GM21723 (cell line): Measurements from ENCODE around the gene RAB9A.
"Not testable (repeated sequence)": the region's sequence is repeated elsewhere in the genome, so short reads cannot be mapped to it uniquely, and the experiment has no call there.

Source experiments
- ATAC-seq: cut with Tn5 transposase; IDR thresholded peaks from one replicate; pipeline ENCODE4 v1.9.1; 2021; ENCODE audit warnings: mild to moderate bottlenecking, moderate library complexity; ENCODE audit not compliant: unreplicated experiment

RAB9A gene

DNA sequence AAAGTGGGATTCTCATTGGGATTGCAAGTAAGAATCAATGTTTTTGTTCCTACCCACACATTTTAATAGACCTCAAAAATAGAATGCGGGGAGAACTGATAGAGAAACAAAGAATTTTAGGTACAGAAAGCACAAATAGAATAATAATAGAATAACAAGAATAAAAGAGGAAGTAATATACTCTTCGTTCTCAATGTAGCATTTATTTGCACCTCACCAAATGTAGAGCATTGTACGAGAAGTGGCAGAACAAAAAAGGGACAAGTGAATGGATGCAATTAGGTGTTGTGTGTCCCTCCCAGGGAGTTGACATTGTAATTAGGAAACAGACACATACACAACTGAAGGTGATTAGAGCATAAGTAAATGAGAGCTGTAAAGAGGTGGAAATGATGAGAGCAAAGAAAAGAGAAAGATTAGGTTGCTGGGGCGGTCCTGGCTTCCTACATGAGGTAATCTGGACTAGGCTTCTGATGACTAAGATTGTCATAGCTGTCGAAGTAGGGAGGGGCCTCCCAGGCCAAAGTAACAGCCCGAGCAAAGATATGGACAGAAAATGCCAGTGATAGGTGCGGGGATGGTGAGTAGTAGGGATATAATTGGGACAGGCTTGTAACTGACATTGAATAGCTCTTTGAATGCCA is 10.4 kb downstream of the RAB9A start:
- peak; percentile 65 for ATAC-seq

GRCh38 chrX:13700380-13700779 is 11.5 kb downstream of the RAB9A start:
- ATAC-seq = no peak

DNA sequence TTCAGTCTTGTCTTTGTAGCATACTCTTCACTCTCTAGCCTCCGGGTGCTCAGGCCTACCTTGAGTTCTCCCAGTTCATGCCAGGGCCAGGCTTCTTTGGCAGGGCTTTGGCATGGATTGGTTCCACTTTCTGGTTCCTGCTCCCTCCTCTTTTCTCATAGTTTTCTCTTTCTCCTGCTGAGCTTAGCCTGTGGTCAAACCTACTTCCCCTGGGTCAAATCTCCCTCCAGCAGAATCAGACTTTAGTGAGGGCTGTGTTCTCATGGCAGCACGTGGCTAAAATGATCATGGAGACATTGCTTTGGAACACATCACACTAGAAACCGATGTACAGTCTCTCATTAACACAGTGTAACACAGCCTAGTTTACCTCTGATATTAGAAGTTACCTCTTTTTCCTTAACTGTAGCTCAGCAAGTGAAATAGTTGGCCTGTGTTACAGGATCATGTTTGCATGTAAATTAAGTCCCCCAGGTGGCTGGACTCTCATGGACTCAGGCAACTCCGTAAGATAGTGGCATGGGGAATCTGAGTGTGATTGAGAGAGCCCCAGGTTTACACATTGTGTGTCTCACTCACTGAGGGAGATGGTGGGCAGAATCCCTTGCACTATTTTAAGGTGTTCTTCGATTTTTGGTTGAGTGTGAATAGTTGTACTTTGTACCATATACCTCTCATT is 13.3 kb downstream of the RAB9A start:
- no peak for ATAC-seq

DNA sequence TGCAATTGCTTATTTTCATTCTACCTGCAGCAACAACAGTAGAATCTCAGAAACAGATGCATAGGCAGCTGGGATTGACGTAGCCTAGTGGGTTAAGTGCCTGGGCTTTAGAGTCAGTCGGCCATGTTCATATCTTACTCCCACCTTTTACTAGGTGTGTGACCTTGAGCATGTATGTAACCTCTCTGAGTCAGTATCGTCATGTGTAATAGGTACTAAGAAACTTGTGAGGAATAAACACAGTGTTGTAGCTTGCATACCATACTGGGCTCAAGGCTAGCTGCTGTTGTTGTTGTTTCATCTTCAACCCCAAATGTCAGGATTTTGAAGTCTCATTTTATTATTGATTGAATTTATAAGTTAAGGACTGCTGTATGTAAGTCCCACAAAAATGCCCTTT is 14.2 kb downstream of the RAB9A start:
- no peak for ATAC-seq

GRCh38 chrX:13703589-13703988 is 14.7 kb downstream of the RAB9A start:
- ATAC-seq = no peak

DNA sequence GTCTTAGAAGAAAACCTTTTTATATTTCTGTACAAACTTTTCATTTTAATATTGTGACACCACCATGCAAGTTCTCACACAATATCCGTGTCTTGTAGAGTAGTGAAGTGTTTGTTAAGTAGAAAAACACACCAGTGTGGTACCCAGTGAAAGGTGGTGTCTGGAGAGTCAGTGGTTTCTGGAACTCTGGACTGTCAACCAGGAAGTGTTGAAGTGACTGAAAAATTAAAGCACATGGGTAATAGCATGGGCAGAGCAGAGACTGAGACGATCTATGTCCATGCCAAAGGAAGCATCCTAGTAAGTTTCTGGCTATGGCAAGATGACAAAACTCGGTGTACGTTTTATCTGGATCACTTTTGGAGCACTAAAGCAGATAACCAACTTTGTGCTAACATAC is 22.2 kb downstream of the RAB9A start:
- no peak for ATAC-seq

GRCh38 chrX:13716455-13716854 is 27.5 kb downstream of the RAB9A start:
- no peak for ATAC-seq

DNA sequence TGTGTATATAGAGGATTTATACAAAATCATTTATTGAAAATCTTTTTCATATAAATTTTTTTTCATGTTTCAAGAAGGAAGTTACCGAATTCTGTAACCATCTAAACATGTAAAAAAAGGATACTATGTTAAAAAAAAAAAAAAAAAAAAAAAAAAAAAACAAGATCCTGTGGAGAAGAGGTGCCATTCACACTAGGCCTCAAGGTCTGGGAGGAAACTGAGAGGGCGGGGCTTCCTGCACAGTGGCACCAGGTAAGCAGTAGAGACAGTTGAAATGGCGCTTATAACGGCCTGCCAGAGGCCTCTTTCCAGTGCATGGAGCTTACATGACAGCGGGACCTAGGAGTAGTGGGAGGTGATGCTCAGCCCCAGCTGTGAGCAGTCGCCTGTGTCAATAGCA is 28.0 kb downstream of the RAB9A start:
- ATAC-seq = no peak

- no peak for ATAC-seq
Measured at GRCh38 chrX:13717700-13718472, 29.0 kb downstream of the RAB9A start.

DNA sequence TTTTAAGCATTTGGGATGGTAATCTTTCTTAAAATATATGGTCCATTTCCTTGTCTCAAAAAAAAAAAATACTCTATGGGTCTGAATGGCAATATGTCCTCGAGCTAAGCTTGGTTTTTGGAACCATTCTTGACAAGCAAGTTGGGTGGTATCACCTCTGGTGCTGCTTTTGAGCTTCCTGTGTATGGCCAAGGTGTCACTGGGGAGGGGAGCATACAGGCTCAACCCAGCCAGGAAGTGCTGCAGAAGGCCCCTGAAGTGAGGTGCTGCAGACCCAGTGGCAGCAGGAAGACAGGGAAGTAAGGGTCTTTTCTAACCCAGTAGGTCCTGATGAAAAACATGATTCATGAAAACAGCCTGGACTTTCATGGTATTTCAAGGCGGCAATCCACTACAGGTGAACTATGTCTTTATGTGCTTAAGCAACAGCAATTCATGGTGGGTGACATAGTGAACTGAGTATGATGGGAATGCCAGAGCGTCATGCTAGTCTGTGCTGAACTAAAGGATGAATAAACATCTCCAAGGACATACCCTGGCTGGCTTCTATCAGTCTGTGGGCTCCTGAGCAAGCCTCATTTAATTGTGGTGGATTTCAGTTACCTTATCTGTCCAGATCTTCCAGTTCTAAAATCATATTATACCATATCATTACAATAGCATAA is 30.4 kb downstream of the RAB9A start:
- no peak for ATAC-seq

DNA sequence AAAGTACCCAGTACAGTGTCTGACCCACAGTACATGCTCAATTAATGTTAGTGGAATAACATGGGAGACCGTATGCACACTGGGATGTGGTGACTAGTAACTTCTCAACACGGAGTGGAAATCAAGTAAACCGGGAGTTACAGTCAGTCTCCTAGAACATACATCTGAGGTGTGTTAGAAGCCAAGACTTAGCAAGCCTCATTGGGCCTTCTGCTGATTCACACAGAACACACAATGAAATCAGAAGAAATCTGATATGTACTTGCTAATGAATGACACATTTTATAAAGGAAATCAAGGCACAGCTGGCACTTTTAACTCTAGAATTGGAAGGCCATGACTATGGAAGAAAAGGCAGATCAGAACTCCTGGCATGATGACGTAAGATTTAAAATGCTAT is 32.4 kb downstream of the RAB9A start:
- ATAC-seq = no peak

GRCh38 chrX:13721819-13722519 is 33.0 kb downstream of the RAB9A start:
- no peak for ATAC-seq

DNA sequence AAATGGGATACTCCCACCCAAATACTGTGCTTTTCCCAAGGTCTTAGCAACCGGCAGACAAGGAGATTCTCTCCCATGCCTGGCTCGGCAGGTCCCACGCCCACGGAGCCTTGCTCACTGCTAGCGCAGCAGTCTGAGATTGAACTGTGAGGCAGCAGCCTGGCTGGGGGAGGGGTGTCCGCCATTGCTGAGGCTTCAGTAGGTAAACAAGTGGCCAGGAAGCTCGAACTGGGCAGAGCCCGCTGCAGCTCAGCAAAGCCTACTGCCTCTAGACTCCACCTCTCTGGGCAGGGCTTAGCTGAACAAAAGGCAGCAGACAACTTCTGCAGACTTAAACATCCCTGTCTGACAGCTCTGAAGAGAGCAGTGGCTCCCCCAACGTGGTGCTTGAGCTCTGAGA is 36.0 kb downstream of the RAB9A start:
- not testable (repeated sequence) for ATAC-seq

GRCh38 chrX:13726583-13726982 is 37.7 kb downstream of the RAB9A start:
- not testable (repeated sequence) for ATAC-seq

- not testable (repeated sequence) for ATAC-seq
Measured at GRCh38 chrX:13730523-13730922, 41.6 kb downstream of the RAB9A start.

DNA sequence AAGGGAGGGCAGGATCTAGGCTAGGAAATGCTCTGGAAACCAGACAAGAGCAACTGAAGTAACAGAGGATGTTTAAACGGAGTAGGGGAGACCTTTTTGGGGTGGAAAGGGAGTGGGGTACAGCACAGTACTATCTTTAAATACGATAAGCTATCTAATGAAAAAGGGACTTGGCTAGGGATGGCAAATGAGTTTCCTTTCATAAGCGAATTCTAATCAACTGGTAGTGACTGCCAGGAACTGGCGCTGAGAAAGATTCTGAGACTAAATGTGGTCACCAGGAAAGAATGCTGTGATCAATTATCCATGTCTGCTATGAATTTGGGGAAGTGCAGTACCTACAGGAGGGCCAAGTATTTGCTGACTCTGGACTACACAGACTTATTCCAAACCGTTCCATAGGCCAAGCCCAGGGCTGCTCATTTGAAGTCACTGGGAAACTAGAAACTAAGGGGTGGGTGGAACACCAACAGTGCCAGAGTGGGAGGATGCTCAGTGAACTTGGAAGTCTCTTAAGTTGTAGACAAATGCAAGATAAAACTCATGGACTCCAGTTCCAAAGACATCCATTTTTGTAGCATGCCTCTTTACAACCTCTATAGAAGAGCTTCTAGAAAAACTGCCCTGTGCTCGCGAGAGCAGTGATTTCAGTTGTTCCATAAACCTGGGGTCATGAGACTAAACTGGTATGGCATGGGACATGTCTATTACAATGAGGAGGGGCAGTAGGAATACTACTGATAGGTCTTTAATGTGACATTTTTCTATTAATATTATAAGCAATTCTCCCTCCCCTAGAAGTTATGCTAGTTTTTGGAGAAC is 43.5 kb downstream of the RAB9A start:
- ATAC-seq = no peak

DNA sequence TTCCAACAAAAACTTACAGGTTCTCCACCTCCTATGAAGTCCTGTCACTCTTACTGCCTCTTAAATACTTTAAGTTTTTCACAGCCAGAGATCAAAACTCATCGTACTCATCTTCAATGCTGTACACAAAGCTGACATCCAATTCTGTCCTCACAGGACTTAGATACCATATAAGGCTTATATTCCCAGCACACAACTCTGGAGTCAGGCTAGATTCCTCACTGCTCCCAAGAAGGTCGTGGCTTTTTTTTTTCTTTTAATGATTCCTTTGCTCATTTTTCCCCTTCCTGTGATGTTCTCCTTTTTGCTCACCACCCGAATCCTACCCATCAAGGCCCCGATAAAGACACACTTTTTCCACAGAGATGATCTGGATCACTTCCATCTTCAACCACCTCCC is 44.6 kb downstream of the RAB9A start:
- ATAC-seq = no peak

DNA sequence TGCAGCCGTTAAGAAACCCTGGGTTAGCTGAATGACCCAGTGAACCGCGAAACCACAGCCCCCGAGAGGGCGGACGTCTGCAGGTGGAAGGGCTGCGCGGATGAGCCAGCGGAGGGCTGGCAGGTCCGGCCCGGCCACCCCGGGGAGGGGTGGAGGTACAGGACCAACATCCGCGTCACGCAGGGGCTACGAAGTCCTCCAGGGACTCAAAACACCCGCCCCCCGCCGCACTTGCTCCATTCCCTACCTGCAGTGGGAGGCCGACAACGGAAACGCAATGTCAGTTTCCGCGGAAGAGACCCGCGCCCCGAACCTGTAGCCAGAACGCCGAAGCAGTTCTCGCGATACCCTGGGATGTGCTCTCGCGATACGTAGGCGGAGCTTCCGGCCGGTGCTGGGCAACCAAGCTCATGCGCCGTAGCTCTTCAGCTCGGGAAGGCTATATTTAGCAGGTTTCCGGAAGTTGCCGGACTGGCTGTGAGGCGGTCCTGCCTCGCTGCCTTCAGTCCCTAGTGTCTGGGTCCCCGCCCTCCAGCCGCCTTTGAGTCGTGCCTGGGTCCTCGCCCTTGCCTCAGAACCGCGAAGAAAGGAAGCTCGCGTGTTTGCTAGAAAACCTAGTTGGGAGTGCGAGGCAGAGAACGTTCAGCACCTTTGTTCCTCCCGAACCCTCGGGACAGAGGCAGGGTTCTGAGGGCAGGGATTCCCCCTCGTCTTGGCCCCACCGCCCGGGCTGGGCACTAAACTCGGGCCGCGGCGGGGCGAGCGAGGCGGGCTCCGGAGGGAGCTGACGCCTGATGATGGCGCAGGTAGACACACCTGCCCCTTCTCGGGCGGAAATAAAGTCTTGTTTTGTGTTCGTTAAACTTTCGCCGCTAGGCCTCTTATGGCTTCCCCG is 45.6 kb downstream of the RAB9A start, which contains the start of the genes OFD1 and TRAPPC2:
Gene OFD1 (plus strand): TSS at position 471 of the 895 bp plus-strand sequence. CDS start 324 bp downstream, at position 795.
Gene TRAPPC2 (minus strand): TSS at position 343 of the 895 bp plus-strand sequence. CDS start 14,657 bp downstream, outside the sequence.
- peak; percentile 94 for ATAC-seq

DNA sequence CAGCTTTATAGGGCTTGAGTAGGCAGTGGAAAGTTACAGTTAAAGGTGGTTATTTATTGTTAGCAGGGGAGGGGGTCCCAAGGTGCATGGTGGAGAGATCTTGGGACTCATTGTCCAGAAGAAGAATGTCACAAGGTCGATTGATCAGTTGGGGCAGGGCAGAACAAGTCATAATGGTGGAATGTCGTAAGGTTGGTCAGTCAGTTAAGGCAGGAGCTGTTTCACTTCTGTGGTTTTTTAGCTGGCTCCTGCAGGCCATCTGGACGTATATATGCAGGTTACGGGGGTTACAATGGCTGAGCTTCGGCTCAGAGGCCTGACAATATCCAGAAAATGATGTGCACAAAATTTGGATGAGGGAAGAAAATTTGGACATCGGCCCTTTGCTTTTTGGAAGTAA is 52.8 kb downstream of the RAB9A start:
- ATAC-seq = no peak
